ENCODE data around the gene NCAN. TPM values are rescaled to one million over a fixed set of nuclear protein-coding genes. Genes with fewer than 3 reads are reported as not detected.
"Not testable (repeated sequence)": the region's sequence is repeated elsewhere in the genome, so short reads cannot be mapped to it uniquely, and the experiment has no call there.

The NCAN gene
- total RNA-seq, 2 donors from 2014 or later: not detected

GRCh38 chr19:19218911-19219310, 7.2 kb downstream of the NCAN start:
- intact Hi-C loops (cut with DNase I): no loop called here
- no peak for DNase-seq (ENCODE audit: low spot score)

- DNase-seq (ENCODE audit: low spot score); intact Hi-C loops (cut with DNase I): not testable (repeated sequence)
Measured at GRCh38 chr19:19221000-19221399, 9.2 kb downstream of the NCAN start.

DNA sequence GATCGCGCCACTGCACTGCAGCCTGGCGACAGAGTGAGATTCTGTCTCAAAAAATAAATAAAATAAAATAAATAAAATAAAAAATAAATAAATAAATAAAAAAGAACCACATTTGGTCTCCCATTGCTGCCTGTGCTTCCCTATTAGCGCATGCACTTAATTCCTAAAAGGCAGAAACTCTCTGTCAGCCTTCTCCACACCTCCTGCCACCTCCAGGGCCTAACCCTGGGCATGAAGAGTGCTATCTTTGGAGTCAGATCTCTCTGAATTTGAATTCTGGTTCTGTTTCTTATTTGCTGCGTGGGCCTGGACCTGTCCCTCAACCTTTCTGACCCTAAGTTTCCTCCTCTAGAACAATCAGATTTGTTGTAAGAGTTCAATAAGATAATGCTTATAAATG, 11.3 kb downstream of the NCAN start:
- DNase-seq (ENCODE audit: low spot score): no peak
- intact Hi-C loops (cut with DNase I): no loop called here

DNA sequence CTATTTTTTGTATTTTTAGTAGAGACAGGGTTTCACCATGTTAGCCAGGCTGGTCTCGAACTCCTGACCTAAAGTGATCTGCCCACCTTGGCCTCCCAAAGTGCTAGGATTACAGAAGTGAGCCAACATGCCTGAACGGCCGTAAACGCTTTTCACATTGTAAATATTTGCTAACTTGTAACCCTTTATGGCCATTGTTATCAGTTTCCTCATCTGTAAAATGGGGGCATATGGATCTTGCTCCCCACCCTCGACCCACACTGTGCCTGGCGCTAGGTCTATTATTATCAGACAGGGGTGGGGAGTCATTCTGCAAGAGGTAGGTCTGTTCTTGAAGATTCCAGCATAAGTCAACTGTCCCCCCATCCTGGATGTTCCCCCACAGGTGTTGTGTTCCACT, 11.9 kb downstream of the NCAN start:
- intact Hi-C loops (cut with DNase I): no loop called here
- DNase-seq (ENCODE audit: low spot score): no peak

GRCh38 chr19:19224150-19224851, 12.5 kb downstream of the NCAN start:
- no peak for DNase-seq (ENCODE audit: low spot score)
- intact Hi-C loops (cut with DNase I): no loop called here

- DNase-seq (ENCODE audit: low spot score): peak; percentile 85
- intact Hi-C loops (cut with DNase I): loop anchor here in 1 of 2 donors (5.0 kb wide), 1 partner anchor 1878 kb away; no protein-coding TSS in a partner anchor
Measured at GRCh38 chr19:19224852-19225494, 13.2 kb downstream of the NCAN start.

DNA sequence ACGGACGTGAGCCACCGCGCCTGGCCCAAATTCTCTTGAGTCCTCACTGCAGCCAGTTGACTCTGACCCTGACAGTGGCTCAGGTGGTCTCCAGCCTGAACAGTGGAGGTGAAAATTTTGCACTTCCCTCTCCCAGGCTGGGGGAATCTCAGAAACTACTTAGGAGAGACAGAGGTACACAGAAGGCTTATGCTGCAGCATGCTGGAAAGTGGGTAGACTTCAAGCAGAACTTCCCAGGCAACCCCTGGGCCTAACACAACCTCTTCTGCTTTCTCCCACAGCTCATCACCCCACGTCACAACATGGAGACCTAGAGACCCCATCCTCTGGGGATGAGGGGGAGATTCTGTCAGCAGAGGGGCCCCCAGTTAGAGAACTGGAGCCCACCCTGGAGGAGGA, 14.4 kb downstream of the NCAN start:
- intact Hi-C loops (cut with DNase I): loop anchor here in 1 of 2 donors (5.0 kb wide), 1 partner anchor 1879 kb away; no protein-coding TSS in a partner anchor
- DNase-seq (ENCODE audit: low spot score): no peak

- intact Hi-C loops (cut with DNase I): loop anchor here in 1 of 2 donors (5.0 kb wide), 1 partner anchor 1879 kb away; no protein-coding TSS in a partner anchor
- no peak for DNase-seq (ENCODE audit: low spot score)
Measured at GRCh38 chr19:19226663-19227062, 14.9 kb downstream of the NCAN start.

- intact Hi-C loops (cut with DNase I): loop anchor here in 1 of 2 donors (5.0 kb wide), 1 partner anchor 1880 kb away; no protein-coding TSS in a partner anchor
- DNase-seq (ENCODE audit: low spot score): no peak
Measured at GRCh38 chr19:19227217-19227616, 15.5 kb downstream of the NCAN start.

GRCh38 chr19:19229701-19230100, 17.9 kb downstream of the NCAN start:
- DNase-seq (ENCODE audit: low spot score): no peak
- intact Hi-C loops (cut with DNase I): loop anchor here in 1 of 2 donors (5.0 kb wide), 1 partner anchor 1882 kb away; no protein-coding TSS in a partner anchor

DNA sequence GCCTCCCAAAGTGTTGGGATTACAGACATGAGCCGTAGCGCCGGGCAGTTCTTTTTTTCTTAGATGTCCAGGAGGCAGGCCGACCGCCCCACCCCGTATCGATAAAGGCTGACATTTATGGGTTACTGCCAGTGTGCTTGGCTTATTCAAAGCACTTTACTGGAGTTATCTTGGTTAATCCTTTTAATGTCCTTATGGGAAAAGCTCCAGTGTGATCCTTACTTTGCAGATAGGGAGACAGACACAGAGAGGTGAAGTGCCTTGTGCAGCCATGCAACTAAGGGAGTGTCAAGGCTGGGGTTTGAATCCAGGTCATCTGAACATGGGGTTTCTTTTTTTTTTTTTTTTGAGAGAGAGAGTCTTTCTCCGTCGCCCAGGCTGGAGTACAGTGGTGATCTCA, 19.2 kb downstream of the NCAN start:
- intact Hi-C loops (cut with DNase I): no loop called here
- no peak for DNase-seq (ENCODE audit: low spot score)

DNA sequence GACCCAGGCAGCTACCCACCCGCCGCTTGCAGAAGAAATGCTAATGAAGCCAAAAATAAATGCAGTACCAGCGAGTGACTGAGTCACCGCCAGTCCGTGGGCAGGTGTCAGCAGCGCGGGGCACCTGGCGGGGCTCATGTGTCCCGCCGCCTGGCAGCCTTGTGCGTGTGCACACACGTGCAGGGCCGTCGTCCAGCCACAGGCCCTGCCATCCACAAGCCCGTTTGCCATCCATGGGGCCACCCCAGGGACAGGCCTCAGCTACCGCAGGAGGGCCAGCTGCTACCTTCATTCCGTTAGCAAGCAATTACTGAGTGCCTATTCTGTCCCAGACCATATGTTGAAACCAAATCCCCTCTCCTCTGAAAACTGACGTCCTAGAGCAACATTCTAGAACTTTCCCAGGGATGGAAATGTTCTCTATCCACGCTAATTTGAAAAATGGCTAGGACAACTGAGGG, 20.5 kb downstream of the NCAN start:
- DNase-seq (ENCODE audit: low spot score): no peak
- intact Hi-C loops (cut with DNase I): no loop called here

- DNase-seq (ENCODE audit: low spot score): no peak
- intact Hi-C loops (cut with DNase I): no loop called here
Measured at GRCh38 chr19:19234220-19234816, 22.6 kb downstream of the NCAN start.

DNA sequence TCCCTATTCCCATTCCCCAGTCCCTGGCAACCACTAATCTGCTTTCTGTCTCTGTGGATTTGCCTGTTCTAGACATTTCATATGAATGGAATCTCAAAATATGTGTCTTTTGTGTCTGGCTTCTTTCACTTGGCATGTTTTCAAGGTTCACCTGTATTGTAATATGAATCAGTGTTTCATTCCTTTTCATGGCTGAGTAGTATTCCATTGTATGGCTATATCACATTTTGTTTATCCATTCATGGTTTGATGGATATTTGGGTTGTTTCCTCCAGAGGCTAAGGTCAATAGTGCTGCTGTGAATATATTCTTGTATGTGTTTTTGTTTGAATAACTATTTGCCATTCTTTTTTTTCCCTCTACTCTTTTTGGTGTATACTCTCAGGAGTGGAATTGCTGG, 24.4 kb downstream of the NCAN start:
- intact Hi-C loops (cut with DNase I): no loop called here
- DNase-seq (ENCODE audit: low spot score): no peak

DNA sequence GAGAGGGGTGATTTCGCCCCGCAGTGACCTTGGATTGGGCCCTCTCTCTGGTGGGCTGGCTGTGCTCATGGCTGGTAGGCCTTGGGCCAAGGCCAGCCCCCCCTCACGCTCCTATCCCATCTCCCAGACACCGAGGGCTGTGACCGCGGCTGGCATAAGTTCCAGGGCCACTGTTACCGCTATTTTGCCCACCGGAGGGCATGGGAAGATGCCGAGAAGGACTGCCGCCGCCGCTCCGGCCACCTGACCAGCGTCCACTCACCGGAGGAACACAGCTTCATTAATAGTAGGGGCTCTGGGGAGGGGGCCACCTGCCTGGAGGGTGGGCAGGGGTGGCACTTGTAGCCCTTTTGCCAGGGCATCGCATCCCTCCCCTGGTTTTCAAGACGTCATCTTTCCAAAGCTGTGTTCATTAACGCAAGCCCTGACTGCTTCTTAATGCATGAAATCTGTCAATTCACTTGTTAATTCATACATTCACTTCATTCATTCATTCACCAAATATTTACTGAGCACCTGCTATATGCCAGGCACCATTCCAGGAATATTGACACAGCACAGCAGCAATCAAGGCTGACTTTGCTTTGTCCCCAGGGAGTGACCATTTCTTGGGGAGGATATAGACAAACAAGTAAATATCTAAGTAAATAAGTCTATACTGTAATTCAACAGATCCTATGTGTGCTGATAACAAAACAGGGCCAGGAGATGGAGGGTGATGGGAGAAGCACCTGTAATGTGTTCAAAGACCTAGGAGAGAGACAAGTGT, 26.6 kb downstream of the NCAN start:
- intact Hi-C loops (cut with DNase I): no loop called here
- DNase-seq (ENCODE audit: low spot score): no peak

- intact Hi-C loops (cut with DNase I): loop anchor here in 1 of 2 donors (1.0 kb wide), 1 partner anchor 41 kb away; no protein-coding TSS in a partner anchor
- no peak for DNase-seq (ENCODE audit: low spot score)
Measured at GRCh38 chr19:19239675-19240074, 27.9 kb downstream of the NCAN start.

DNA sequence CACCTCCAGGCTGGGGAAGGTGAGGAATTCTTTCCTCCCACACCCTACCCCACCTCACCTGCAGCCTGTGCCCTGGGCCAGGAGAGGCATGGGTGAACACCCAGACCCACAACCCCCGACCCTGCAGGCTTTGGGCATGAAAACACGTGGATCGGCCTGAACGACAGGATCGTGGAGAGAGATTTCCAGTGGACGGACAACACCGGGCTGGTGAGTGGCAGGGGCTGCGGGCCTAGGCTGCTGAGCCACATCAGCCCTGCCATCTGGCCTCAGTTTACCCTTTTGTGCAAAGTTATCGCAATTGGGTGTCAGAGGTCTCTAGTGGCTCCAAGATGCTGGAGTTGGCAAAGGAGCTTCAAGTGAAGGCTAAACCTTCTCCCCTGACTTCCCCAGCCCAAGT, 28.7 kb downstream of the NCAN start:
- DNase-seq (ENCODE audit: low spot score): no peak
- intact Hi-C loops (cut with DNase I): loop anchor here in 1 of 2 donors (1.0 kb wide), 1 partner anchor 42 kb away; no protein-coding TSS in a partner anchor

DNA sequence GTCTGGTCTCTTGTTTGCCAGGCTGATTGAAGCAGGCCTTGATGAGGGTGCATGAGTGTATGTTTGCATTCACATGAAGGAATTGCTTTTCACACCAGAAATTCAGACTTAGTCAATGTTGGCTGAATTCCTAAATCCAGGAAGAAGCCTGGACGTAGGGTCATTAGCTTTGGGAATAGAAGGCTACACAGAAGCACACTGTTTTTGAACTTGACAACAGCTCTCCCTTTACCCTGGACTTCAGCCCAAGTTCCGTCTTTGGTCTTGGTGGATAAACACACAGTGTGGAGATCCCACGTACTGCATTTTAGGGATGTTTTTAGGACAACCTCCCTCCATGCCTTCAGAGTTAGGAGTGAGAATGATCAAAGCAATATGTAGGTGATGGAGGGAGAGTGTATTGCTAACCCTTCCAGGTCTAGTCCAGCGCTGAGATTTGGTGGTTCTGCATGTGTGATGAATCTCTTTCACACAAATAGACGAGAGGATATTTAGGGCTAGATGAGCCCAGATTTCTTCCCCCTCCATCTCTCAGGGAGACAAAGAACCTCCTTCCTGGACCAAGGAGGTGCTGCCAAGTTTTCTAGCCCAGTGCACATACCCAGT, 38.5 kb downstream of the NCAN start:
- intact Hi-C loops (cut with DNase I): no loop called here
- no peak for DNase-seq (ENCODE audit: low spot score)

GRCh38 chr19:19253409-19253808, 41.7 kb downstream of the NCAN start:
- intact Hi-C loops (cut with DNase I); DNase-seq (ENCODE audit: low spot score): not testable (repeated sequence)

All from posterior vena cava (tissue), 2 donors.